ENCODE data around the gene FNTB. TPM values are rescaled to one million over a fixed set of nuclear protein-coding genes. Genes with fewer than 3 reads are reported as not detected.

Gene FNTB
- total RNA-seq, 1 experiment from 2014 or later = 20.7 TPM

GRCh38 chr14:64973826-64974225 lies 12.9 kb upstream of the FNTB start:
- no peak overlapping the region for H2AK5ac ChIP-seq (ENCODE audit: insufficient read length, low read length)
- H4K8ac ChIP-seq (replicated peaks; ENCODE audit: insufficient read length, low read depth, low read length) = no peak overlapping the region
- H3T11ph ChIP-seq (ENCODE audit: low read length) = no peak overlapping the region
- H2AFZ ChIP-seq (ENCODE audit: low read length) = no peak overlapping the region
- no peak overlapping the region for H2BK120ac ChIP-seq (ENCODE audit: low read depth, low read length, poor library complexity, severe bottlenecking)
- TF ChIP-seq CTCF (conservative IDR thresholded peaks at IDR 0.05) = no peak
- H2BK15ac ChIP-seq (ENCODE audit: low read depth, low read length) = no peak overlapping the region
- DNase-seq = no peak
- no peaks in the 10 kb centered on the region for H3K27me3 ChIP-seq (ENCODE audit: insufficient read depth, low read length)
- Mint-ChIP-seq H3K27me3 (ENCODE audit: low read depth) (peaks cover 32% of the 10 kb centered on the region), H3K4me3 (no peak overlapping the region; a peak in 1 of 5 replicates), H3K9me3 (no peaks in the 10 kb centered on the region), H3K27ac (no peak overlapping the region), H3K4me1 (peaks cover 51 to 63% of the 10 kb centered on the region in 2 experiments), H3K36me3 (ENCODE audit: insufficient read depth in 1 of 3, low read depth in 3 of 3) (0 out of 7 replicates have a peak, but pooled peaks cover 0 to 2% (median 0%) of the 10 kb centered on the region in 3 experiments)
- H3K9ac ChIP-seq (ENCODE audit: extremely low read depth, insufficient read length, low read length) = no peak overlapping the region
- H2BK20ac ChIP-seq (ENCODE audit: low read depth, low read length, poor library complexity, severe bottlenecking) = no peak overlapping the region
- H3K9me3 ChIP-seq (ENCODE audit: control insufficient read depth, low read depth, low read length) = no peaks in the 10 kb centered on the region
- no peaks in the 10 kb centered on the region for H4K20me1 ChIP-seq (ENCODE audit: control insufficient read depth, insufficient read depth, insufficient read length)
- H3K79me1 ChIP-seq (ENCODE audit: insufficient read depth, low read depth, low read length, poor library complexity, severe bottlenecking) = no peaks in the 10 kb centered on the region
- H3K23me2 ChIP-seq (ENCODE audit: insufficient read length, low read depth, low read length, poor library complexity, severe bottlenecking) = no peaks in the 10 kb centered on the region
- H3K14ac ChIP-seq (ENCODE audit: insufficient read depth, low read length) = no peak overlapping the region
- no CpG with 5 or more reads among the region's 9 CpGs for WGBS (ENCODE audit: extremely low coverage, insufficient read length, low lambda C conversion rate)
- H4K5ac ChIP-seq (ENCODE audit: insufficient read length, low read depth, low read length) = no peak overlapping the region
- no peak overlapping the region for H3K4me2 ChIP-seq (ENCODE audit: insufficient read depth, insufficient read length, low read length)
- H3K23ac ChIP-seq (ENCODE audit: insufficient read length, low read depth, low read length) = no peak overlapping the region
- no peak overlapping the region for H2BK12ac ChIP-seq (ENCODE audit: insufficient read length, low read depth, low read length)
- no peak overlapping the region for H2BK5ac ChIP-seq (ENCODE audit: insufficient read length, low read length)
- H3K4ac ChIP-seq (ENCODE audit: low read depth, low read length) = no peak overlapping the region
- H3K27ac ChIP-seq (ENCODE audit: insufficient read length, low read depth, low read length) = no peak overlapping the region
- H3K79me2 ChIP-seq (ENCODE audit: insufficient read depth, low read length) = no peaks in the 10 kb centered on the region
- H3K56ac ChIP-seq (ENCODE audit: insufficient read length, low read depth, low read length) = no peak overlapping the region
- no peak overlapping the region for H3K18ac ChIP-seq (ENCODE audit: insufficient read length, low read depth, low read length)
- H3K4me1 ChIP-seq (ENCODE audit: insufficient read depth, low read length) = peaks cover 19% of the 10 kb centered on the region; the same call in 1 of the 2 replicates
- H4K91ac ChIP-seq (ENCODE audit: insufficient read length, low read depth, low read length) = no peak overlapping the region

Data from H9 (cell line).